Smooth muscle cell of bladder (primary cell): ENCODE results near the gene ANKS3. TPM values are rescaled to one million over a fixed set of nuclear protein-coding genes. Genes with fewer than 3 reads are reported as not detected.

Source experiments
- total RNA-seq: library from RNA; depleted of rRNA; stranded (reverse); fragments of >200 nt; gene quantifications from 2 replicates; pipeline ENCODE4 v1.2.3, GENCODE V29; 2014

Gene ANKS3, protein sequence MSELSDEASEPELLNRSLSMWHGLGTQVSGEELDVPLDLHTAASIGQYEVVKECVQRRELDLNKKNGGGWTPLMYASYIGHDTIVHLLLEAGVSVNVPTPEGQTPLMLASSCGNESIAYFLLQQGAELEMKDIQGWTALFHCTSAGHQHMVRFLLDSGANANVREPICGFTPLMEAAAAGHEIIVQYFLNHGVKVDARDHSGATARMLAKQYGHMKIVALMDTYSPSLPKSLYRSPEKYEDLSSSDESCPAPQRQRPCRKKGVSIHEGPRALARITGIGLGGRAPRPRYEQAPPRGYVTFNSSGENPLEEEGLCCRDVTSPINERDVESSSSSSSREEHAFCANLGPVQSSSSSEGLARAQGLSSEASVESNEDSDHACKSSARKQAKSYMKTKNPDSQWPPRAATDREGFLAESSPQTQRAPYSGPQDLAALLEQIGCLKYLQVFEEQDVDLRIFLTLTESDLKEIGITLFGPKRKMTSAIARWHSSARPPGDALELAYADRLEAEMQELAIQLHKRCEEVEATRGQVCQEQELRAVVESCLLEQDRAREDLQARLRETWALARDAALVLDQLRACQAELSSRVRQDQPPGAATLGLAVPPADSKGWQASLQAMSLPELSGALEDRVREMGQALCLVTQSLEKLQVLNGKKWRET
- total RNA-seq, result 26.0 and 32.0 TPM in 2 replicates

DNA sequence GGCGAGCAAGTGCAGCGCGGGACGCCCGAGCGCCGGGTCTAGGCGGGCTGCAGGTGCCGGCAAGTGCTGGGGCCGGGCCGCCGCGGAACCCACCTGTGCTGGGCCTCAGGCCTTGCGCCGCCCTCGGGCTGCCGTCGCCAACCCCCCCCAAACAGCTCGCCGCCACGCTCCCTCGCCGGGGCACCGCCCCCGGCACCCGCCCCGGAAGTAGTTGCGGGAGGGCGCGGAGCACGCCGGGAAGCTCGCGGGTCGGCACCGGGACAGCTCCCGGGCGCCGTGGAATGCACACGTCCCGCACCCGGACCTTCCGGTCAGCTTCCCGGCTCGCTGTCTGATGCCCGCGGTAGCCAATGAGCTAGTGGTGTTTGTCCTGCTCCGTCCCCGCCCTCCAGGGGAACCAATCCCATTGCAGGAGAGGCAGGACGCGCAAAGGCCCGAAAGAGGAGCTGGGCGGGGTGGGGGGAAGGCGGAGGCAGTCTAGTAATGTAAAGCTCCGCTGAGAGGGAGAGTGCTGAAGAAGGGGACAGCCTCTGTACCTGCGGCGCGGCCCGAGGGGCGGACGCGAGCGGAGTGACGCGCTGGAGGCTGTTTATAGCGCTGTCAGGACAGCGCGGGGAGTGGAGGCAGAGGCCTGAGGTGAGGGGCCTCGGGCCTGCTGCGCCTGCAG, at the start of gene ANKS3, which contains the start of gene DNAAF8:
TSS of gene ANKS3 (minus strand) at position 209 of the 667 bp plus-strand sequence. CDS start 4,122 bp downstream, outside the sequence.
TSS of gene DNAAF8 (plus strand) at position 475 of the 667 bp plus-strand sequence. CDS start 1,978 bp downstream, outside the sequence.

DNA sequence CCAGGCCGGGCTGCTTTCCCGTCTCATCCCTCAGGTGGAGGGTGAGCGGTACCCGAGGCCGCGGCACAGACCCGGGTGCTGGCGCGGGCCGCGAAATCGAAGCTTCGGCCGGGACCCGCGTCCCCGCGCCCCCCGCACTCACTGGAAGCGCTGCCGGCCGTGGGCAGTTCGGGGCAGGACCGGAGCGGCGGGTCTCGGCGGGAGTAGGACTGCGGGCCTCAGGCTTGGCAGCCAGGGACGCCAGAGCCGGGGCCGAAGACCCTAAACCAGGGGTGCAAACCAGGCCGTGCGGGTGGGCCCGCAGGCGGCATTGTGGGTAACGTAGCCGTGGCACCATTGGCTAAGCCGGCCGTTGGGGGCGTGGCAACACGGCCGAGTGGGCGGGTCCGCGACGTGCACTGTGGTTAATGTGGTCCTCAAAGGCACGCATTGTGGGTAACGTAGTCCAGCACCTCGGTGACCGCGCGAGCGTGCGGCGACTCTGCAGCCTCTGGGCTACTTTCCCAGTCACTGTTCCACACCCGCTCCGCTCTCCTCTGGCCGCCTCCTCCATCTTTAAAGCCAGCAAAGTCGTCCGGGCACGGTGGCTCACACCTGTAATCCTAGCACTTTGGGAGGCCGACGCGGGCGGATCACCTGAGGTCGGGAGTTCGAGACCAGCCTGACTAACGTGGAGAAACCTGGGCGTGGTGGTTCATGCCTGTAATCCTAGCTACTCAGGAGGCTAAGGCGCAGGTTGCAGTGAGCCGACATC, 33.0 kb upstream of the ANKS3 start, which contains the start of gene ZNF500:
TSS of gene ZNF500 (minus strand) at position 288 of the 754 bp plus-strand sequence. CDS start 1,184 bp downstream, outside the sequence.

DNA sequence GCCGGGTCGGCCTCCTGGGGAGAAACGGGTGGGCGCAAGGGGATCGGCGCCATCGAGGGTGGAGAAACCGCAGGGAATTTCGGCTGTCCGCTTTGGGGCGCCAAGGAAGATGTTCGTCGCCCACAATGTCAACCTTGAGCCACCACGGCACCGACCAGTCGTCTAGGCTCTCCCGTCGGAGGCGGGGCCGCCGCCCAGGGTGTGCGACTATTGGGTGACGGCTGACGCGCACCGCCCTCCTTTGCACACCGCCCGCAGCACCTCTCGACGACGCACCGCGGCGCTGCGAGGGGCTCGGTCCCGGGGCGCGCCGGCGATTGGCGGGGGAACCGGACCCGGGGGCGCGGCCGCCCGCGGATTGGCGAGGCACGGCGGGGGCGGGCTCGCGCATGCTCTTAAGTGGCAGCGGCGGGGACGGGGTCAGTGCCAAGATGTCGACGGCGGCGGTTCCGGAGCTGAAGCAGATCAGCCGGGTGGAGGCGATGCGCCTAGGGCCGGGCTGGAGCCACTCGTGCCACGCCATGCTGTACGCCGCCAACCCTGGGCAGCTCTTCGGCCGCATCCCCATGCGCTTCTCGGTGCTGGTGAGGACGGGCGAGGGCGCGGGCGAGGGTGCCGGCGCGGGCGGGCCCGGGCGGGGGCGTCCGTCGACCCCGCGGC, 40.6 kb downstream of the ANKS3 start, which contains the start of gene NUDT16L1:
TSS of gene NUDT16L1 (plus strand) at position 267 of the 660 bp plus-strand sequence. CDS start at position 432, 165 bp downstream.

Other genes with a start within 250 kb of the ANKS3 start
- 6.8 and 10.2 TPM in 2 replicates for gene CDIP1, start 195.5 kb downstream of the ANKS3 start, total RNA-seq
- under 0.01 TPM in 2 replicates for gene C16orf96, start 177.9 kb downstream of the ANKS3 start, total RNA-seq
- gene UBALD1, start 119.4 kb downstream of the ANKS3 start, total RNA-seq, result 3.8 and 4.5 TPM in 2 replicates
- gene MGRN1, start 109.4 kb downstream of the ANKS3 start, total RNA-seq, result 17.6 and 25.1 TPM in 2 replicates
- 23.8 and 28.0 TPM in 2 replicates for gene NUDT16L1, start 40.7 kb downstream of the ANKS3 start, total RNA-seq
- 1.4 and 1.7 TPM in 2 replicates for gene DNAAF8, start 266 bp upstream of the ANKS3 start, total RNA-seq
- 5.0 and 8.1 TPM in 2 replicates for gene ZNF500, start 32.9 kb upstream of the ANKS3 start, total RNA-seq
- not detected in 2 replicates for gene SEPTIN12, start 54.1 kb upstream of the ANKS3 start, total RNA-seq
- not detected in 2 replicates for gene SMIM22, start 61.1 kb upstream of the ANKS3 start, total RNA-seq
- 7.8 and 12.1 TPM in 2 replicates for gene ROGDI, start 68.4 kb upstream of the ANKS3 start, total RNA-seq
- gene GLYR1, start 113.0 kb upstream of the ANKS3 start, total RNA-seq, result 33.1 and 42.1 TPM in 2 replicates
- 13.4 and 16.5 TPM in 2 replicates for gene UBN1, start 113.2 kb upstream of the ANKS3 start, total RNA-seq
- gene PPL, start 202.9 kb upstream of the ANKS3 start, total RNA-seq, result 5.4 and 8.9 TPM in 2 replicates
- 0.09 and 0.28 TPM in 2 replicates for gene SEC14L5, start 224.1 kb upstream of the ANKS3 start, total RNA-seq